HG02588 (cell line): Measurements from ENCODE around the gene SSX4B.
"Not testable (repeated sequence)": the region's sequence is repeated elsewhere in the genome, so short reads cannot be mapped to it uniquely, and the experiment has no call there.

ENCODE experiments used
- ATAC-seq: cut with Tn5 transposase; IDR thresholded peaks from one replicate; pipeline ENCODE4 v1.9.1; 2021; ENCODE audit warnings: mild to moderate bottlenecking, moderate library complexity; ENCODE audit not compliant: unreplicated experiment

The SSX4B gene, protein sequence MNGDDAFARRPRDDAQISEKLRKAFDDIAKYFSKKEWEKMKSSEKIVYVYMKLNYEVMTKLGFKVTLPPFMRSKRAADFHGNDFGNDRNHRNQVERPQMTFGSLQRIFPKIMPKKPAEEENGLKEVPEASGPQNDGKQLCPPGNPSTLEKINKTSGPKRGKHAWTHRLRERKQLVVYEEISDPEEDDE

DNA sequence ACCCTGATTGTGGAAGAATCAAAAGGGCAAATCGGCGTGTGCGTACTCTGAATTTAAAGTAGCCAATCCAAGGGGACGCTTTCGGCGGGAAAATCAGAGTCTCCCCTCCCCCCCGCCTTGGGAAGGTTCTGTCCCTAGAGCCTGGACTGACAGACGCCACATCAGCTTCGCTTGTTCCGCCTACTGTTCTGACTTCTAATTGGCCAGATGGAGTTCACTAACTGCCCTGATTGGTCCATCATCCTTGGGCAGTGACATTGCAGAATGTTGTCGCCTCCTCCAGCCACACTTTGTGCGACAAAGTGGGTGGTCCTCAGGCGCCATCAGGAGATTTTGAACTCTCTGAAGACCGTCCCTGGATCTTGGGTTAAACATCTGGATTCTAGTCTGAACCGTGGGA is at the start of gene SSX4B:
Gene SSX4B (minus strand): TSS at position 101 of the 400 bp plus-strand sequence. CDS start 588 bp downstream, outside the sequence.
- not testable (repeated sequence) for ATAC-seq

- ATAC-seq = no peak
Observed at GRCh38 chrX:48460606-48461005, 48.8 kb upstream of the SSX4B start.

DNA sequence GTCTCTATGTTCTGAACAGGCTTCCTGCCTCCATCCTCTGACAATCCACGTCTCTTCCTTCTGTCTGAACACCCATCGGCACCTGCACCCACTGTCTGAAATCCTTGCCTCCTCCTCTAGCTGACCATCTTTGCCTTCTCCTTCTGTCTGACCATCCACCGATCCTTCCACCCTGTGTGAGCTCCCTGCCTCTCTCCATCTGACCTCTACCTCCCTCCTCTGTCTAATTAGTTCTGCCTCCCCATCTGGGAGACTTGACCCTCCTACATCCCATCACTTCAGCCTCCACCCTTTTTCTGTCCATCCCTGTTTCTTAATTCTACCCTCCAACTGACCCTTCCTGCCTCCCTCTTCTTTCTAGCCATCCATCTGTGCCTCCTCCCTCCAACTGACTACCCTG is 48.3 kb upstream of the SSX4B start:
- no peak for ATAC-seq

GRCh38 chrX:48459483-48459882 is 47.7 kb upstream of the SSX4B start:
- ATAC-seq = no peak

DNA sequence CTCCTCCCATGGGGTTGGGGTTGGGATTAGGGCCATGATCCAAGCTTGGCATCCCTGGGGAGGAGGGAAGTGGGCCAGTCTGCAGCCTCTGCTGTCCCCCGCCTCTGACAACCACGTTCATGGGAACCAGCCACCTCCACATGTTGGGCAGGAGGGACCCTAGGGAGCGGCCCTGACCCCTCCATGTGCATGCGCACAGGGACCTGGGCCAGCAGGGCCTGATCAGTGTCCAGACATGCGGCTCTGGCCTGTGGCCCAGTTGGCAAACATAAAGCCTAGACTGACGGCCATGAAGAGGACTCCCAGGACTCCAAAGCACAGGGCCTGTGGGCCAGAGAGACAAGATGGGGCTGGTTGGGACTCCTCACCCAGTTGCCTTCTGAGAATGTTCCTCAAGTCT is 47.0 kb upstream of the SSX4B start:
- ATAC-seq = no peak

- no peak for ATAC-seq
Observed at GRCh38 chrX:48456628-48457331, 45.0 kb upstream of the SSX4B start.

DNA sequence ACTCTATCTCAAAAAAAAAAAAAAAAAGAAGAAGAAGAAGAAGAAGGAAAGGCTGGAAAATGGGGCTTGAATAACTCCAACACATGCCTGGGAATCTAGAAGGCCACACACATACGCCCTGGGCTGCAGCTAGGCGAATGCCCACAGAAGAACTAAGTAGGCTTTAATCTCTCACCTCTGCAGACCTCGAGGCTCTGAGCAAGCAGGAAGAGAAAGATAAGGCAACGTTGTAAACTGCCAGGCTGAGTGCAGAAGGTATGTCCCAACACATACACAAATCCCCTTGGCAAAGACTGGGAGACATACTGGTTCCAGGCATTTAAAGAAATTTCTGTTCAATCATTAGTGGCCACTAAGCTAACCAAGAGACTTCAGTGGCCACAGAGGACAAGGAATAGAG is 39.9 kb upstream of the SSX4B start:
- ATAC-seq = no peak

DNA sequence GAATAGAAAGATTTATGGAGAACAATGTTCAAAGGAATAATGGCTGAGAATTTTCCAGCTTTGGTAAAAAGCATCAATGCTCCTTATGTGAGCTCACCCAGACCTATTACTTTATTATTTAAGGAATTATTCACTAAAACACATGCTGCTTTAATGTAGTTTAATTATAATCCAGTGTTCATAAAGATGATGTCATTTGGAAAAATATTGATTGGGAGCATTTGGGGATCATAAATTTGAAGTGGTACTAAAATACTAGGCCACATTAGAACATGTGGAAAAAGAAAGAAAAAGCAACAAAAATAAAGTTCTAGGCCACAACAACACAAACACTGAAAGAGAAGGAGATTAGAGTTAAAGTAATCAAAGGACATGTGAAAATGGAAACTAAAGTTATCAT is 38.3 kb upstream of the SSX4B start:
- no peak for ATAC-seq

- ATAC-seq = not testable (repeated sequence)
Observed at GRCh38 chrX:48447201-48447600, 35.4 kb upstream of the SSX4B start.

- not testable (repeated sequence) for ATAC-seq
Observed at GRCh38 chrX:48433713-48434112, 22.0 kb upstream of the SSX4B start.

GRCh38 chrX:48430166-48430565 is 18.4 kb upstream of the SSX4B start:
- not testable (repeated sequence) for ATAC-seq

- not testable (repeated sequence) for ATAC-seq
Observed at GRCh38 chrX:48429606-48430005, 17.8 kb upstream of the SSX4B start.

DNA sequence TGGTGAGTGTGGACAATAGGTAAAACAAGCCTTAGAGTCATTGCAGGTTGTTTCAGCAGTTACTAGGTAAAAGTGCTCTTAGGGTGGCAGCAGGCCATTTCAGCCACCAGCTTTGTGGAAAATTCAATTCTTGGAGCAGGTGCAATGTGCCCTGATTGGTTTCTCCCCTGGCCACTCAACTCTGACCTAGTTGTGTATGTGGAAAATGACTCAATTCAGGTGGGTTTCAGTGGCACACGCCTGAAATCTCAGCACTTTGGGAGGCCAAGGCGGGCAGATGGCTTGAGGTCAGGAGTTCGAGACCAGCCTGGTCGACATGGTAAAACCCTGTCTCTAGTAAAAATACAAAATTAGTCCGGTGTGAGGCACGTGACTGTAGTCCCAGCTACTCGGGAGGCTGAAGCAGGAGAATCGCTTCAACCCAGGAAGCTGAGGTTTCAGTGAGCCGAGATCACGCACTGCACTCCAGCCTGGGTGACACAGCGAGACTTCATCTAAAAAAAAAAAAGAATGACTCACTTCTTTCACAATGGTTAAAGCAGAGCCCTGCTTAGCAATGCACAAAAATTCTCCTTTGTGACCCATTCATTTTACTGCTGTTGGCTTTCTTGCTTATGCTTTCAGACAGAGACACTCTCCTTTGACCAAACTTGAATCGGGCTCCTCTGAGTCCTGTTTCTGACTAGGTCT is 15.4 kb upstream of the SSX4B start:
- not testable (repeated sequence) for ATAC-seq

DNA sequence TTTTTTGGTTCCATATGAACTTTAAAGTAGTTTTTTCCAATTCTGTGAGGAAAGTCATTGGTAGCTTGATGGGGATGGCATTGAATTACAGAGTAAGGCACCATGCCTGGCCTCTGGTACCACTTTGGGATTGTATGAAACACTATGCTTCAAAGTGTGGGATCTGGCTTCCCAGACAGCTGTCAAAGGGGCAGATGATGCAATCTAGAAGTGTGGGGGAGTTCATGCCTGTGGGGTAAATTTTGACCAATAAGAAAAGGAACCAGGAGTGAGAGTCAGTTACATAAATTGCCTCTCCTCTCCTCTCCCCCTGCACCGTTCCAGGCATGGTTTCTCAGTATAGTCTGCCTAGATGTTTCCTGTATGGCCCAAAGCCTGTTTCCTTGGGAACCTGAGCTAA is 13.9 kb downstream of the SSX4B start:
- ATAC-seq = not testable (repeated sequence)

DNA sequence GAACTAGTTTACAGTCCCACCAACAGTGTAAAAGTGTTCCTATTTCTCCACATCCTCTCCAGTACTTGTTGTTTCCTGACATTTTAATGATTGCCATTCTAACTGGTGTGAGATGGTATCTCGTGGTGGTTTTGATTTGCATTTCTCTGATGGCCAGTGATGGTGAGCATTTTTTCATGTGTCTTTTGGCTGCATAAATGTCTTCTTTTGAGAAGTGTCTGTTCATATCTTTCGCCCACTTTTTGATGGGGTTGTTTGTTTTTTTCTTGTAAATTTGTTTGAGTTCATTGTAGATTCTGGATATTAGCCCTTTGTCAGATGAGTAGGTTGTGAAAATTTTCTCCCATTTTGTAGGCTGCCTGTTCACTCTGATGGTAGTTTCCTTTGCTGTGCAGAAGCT is 14.8 kb downstream of the SSX4B start:
- not testable (repeated sequence) for ATAC-seq

DNA sequence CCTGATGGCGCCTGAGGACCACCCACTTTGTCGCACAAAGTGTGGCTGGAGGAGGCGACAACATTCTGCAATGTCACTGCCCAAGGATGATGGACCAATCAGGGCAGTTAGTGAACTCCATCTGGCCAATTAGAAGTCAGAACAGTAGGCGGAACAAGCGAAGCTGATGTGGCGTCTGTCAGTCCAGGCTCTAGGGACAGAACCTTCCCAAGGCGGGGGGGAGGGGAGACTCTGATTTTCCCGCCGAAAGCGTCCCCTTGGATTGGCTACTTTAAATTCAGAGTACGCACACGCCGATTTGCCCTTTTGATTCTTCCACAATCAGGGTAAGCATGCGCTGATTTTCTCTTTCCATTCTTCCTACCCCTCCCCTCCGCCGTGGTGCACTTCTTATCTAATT is 28.5 kb downstream of the SSX4B start, which contains the start of gene SSX4:
Gene SSX4 (plus strand): TSS at position 301 of the 400 bp plus-strand sequence. CDS start 515 bp downstream, outside the sequence.
- ATAC-seq = not testable (repeated sequence)

DNA sequence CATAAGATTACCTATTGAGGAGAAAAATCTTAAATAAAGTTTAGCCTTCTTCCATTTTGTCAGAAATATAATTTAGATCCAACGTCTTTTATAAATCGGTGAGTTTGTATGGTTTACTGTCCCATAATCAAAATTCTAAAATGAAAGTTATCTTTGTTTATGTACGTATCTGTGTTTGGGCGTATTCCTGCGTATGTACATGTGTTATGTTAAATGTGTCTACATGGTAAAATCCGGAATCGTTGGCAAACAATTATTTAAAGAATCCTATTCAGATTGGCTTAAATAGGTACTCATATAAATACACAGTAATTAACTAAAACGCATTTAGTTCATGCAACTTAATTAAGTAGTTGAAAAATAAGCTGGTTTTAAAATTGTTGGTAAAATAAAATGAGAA is 41.4 kb downstream of the SSX4B start:
- not testable (repeated sequence) for ATAC-seq

GRCh38 chrX:48367717-48368408 is 43.9 kb downstream of the SSX4B start:
- not testable (repeated sequence) for ATAC-seq

DNA sequence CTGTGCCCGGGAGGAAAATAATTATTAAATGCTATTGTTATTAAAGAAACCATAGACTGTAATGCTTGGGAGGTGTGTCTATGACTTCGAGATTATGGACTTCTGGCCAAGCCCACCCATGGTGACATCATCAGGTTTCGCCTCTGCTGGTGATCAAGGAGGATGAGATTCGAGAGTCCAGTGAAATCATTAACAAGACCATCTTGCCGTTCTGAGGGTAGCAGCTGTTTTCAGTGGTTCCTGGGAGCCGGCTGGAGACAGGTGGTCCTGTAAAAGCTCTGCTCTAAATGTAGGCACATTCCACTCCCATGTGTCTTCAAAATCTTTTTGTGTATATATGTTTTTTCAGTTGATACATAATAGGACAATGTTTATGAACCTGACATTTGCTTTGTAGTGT is 52.5 kb downstream of the SSX4B start:
- not testable (repeated sequence) for ATAC-seq

- ATAC-seq = no peak
Observed at GRCh38 chrX:48357681-48358080, 54.1 kb downstream of the SSX4B start.
